ENCODE measurements around the gene PACSIN3.

The PACSIN3 gene

GRCh38 chr11:47175746-47176327 is 10.4 kb downstream of the PACSIN3 start:
- DNase-seq, result no peak

GRCh38 chr11:47172740-47173336 is 13.4 kb downstream of the PACSIN3 start:
- no peak for DNase-seq

- DNase-seq, result no peak
These were observed 14.4 kb downstream of the PACSIN3 start for GRCh38 chr11:47171856-47172255.

GRCh38 chr11:47171061-47171838 is 15.0 kb downstream of the PACSIN3 start:
- DNase-seq, result no peak

- no peak for DNase-seq
These were observed 19.9 kb downstream of the PACSIN3 start for GRCh38 chr11:47166368-47166767.

GRCh38 chr11:47165253-47165840 is 20.9 kb downstream of the PACSIN3 start:
- DNase-seq, result no peak

- DNase-seq, result no peak
These were observed 21.9 kb downstream of the PACSIN3 start for GRCh38 chr11:47164321-47164720.

- DNase-seq, result no peak
These were observed 22.3 kb downstream of the PACSIN3 start for GRCh38 chr11:47163898-47164297.

- no peak for DNase-seq
These were observed 23.0 kb downstream of the PACSIN3 start for GRCh38 chr11:47163193-47163592.

GRCh38 chr11:47162426-47162825 is 23.8 kb downstream of the PACSIN3 start:
- DNase-seq, result no peak

- DNase-seq, result no peak
These were observed 24.3 kb downstream of the PACSIN3 start for GRCh38 chr11:47161890-47162289.

- DNase-seq, result peak; percentile 56
These were observed 24.9 kb downstream of the PACSIN3 start for GRCh38 chr11:47161134-47161854.

GRCh38 chr11:47160753-47161133 is 25.5 kb downstream of the PACSIN3 start:
- no peak for DNase-seq

- no peak for DNase-seq
These were observed 28.0 kb downstream of the PACSIN3 start for GRCh38 chr11:47158242-47158641.

GRCh38 chr11:47157805-47158204 is 28.4 kb downstream of the PACSIN3 start:
- DNase-seq, result no peak

- no peak for DNase-seq
These were observed 29.3 kb downstream of the PACSIN3 start for GRCh38 chr11:47156951-47157350.

GRCh38 chr11:47156333-47156732 is 29.9 kb downstream of the PACSIN3 start:
- DNase-seq, result no peak

GRCh38 chr11:47155879-47156278 is 30.4 kb downstream of the PACSIN3 start:
- no peak for DNase-seq

GRCh38 chr11:47154616-47155570 is 31.3 kb downstream of the PACSIN3 start:
- DNase-seq, result peak; percentile 16

- DNase-seq, result peak; percentile 44
These were observed 33.0 kb downstream of the PACSIN3 start for GRCh38 chr11:47152953-47153950.

All from CD4-positive, alpha-beta T cell treated with Interferon gamma for 1 hour (primary cell).